ENCODE data around the gene HLF. TPM values are rescaled to one million over a fixed set of nuclear protein-coding genes. Genes with fewer than 3 reads are reported as not detected.
"Not testable (repeated sequence)": the region's sequence is repeated elsewhere in the genome, so short reads cannot be mapped to it uniquely, and the experiment has no call there.

Gene HLF
- total and polyA plus RNA-seq, 10 of the 15 experiments (the other 5 are each of a cell fraction or from before 2014, with no cell fraction given): 0.01 to 0.33 (median 0.20) TPM; not detected in 3

GRCh38 chr17:55327225-55328088 is 62.7 kb downstream of the HLF start (continued):
- no peak for TF ChIP-seq NFIC (IDR thresholded peaks at IDR 0.05; ENCODE audit: low read depth, low read length)
- no peak for TF ChIP-seq DPF2 (IDR thresholded peaks at IDR 0.05)
- no peak for TF ChIP-seq ZNF217 (IDR thresholded peaks at IDR 0.05)

DNA sequence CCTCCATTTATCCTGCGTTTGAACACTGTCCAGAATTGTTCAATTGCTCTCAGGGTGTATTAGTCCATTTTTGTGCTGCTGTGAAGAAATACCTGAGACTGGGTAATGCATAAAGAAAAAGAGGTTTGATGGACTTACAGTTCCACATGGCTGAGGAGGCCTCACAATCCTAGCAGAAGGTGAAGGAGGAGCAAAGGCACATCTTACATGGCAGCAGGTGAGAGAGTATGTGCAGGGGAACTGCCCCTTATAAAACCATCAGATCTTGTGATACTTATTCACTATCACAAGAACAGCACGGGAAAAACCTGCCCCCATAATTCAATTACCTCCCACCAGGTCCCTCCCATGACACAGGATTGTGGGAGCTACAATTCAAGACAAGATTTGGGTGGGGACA is 63.8 kb downstream of the HLF start:
- BruUV-seq (replicated peaks); RAD21 ChIA-PET (ENCODE audit: unreplicated experiment); H3K4me1 ChIP-seq (ENCODE audit: control insufficient read depth, insufficient read depth, low read length); H4K20me1 ChIP-seq (ENCODE audit: control insufficient read depth, insufficient read depth); H3K9ac ChIP-seq (ENCODE audit: control insufficient read depth, insufficient read depth, low read length); intact Hi-C loops (cut with micrococcal nuclease; ENCODE audit: unreplicated experiment); in situ Hi-C loops (cut with MboI); DNase-seq (ENCODE audit: low read depth, low spot score); POLR2A ChIA-PET; CTCF ChIA-PET; H3K9me3 ChIP-seq (replicated peaks; ENCODE audit: control insufficient read depth, insufficient read depth, low read length); H3K27ac ChIP-seq (ENCODE audit: control insufficient read depth, insufficient read depth); FAIRE-seq; H3K79me2 ChIP-seq (ENCODE audit: control insufficient read depth, insufficient read depth, low read length); H3K4me2 ChIP-seq (ENCODE audit: control insufficient read depth, insufficient read depth); H2AFZ ChIP-seq (ENCODE audit: control insufficient read depth, low read depth, low read length); H3K36me3 ChIP-seq (ENCODE audit: control insufficient read depth in 2 of 2, insufficient read depth in 2 of 2, low read length in 1 of 2); H3K4me3 ChIP-seq; ATAC-seq; H3K27me3 ChIP-seq (replicated peaks in 1 of 2; ENCODE audit: control insufficient read depth in 2 of 2, insufficient read depth in 2 of 2, low read length in 1 of 2): not testable (repeated sequence)
- 0% methylated on average over 2 of the region's 2 CpGs for WGBS (ENCODE audit: insufficient coverage, insufficient replicate concordance, low lambda C conversion rate, missing lambda C conversion rate)
- SMC1A ChIA-PET (ENCODE audit: uncharacterized antibody, unreplicated experiment): interaction anchor here (0.9 to 1.3 kb wide), 2 partner anchors 19 to 32 kb away, joined by 3 read pairs; no protein-coding TSS in a partner anchor

GRCh38 chr17:55330344-55330933 is 65.7 kb downstream of the HLF start:
- BruUV-seq (replicated peaks): no TSS peak
- WGBS (ENCODE audit: insufficient coverage, insufficient replicate concordance, low lambda C conversion rate, missing lambda C conversion rate): 55% methylated on average over 8 of the region's 8 CpGs
- CTCF ChIA-PET: interaction anchor here (0.7 kb wide), 1 partner anchor 18 kb away, joined by 3 read pairs; no protein-coding TSS in a partner anchor

More at GRCh38 chr17:55330344-55330933, 65.7 kb downstream of the HLF start:
- intact Hi-C loops (cut with micrococcal nuclease; ENCODE audit: unreplicated experiment): no loop called here
- ATAC-seq: no peak
- Histone ChIP-seq H3K9ac (ENCODE audit: control insufficient read depth, insufficient read depth, low read length) (no peak overlapping the region), H3K9me3 (replicated peaks; ENCODE audit: control insufficient read depth, insufficient read depth, low read length) (no peaks in the 10 kb centered on the region), H3K4me1 (ENCODE audit: control insufficient read depth, insufficient read depth, low read length) (no peaks in the 10 kb centered on the region), H3K4me3 (no peak overlapping the region), H3K27me3 (replicated peaks in 1 of 2; ENCODE audit: control insufficient read depth in 2 of 2, insufficient read depth in 2 of 2, low read length in 1 of 2) (no peaks in the 10 kb centered on the region; a peak in 2 of 4 replicates), H3K36me3 (ENCODE audit: control insufficient read depth in 2 of 2, insufficient read depth in 2 of 2, low read length in 1 of 2) (no peaks in the 10 kb centered on the region), H2AFZ (ENCODE audit: control insufficient read depth, low read depth, low read length) (no peak overlapping the region), H3K4me2 (ENCODE audit: control insufficient read depth, insufficient read depth) (no peak overlapping the region), H4K20me1 (ENCODE audit: control insufficient read depth, insufficient read depth) (no peaks in the 10 kb centered on the region), H3K27ac (ENCODE audit: control insufficient read depth, insufficient read depth) (no peak overlapping the region), H3K79me2 (ENCODE audit: control insufficient read depth, insufficient read depth, low read length) (no peaks in the 10 kb centered on the region)
- in situ Hi-C loops (cut with MboI): no loop called here
- TF ChIP-seq HSF1 (IDR thresholded peaks at IDR 0.05; ENCODE audit: low read depth, low read length) (no peak), SUPT20H (IDR thresholded peaks at IDR 0.05; ENCODE audit: borderline replicate concordance, control insufficient read depth, low read depth, low read length) (no peak), LARP7 (IDR thresholded peaks at IDR 0.05) (no peak)
- no peak for DNase-seq (ENCODE audit: low read depth, low spot score)
- ChIA-PET POLR2A (no interaction called here), RAD21 (ENCODE audit: unreplicated experiment) (no interaction called here), SMC1A (ENCODE audit: uncharacterized antibody, unreplicated experiment) (no interaction called here)
- FAIRE-seq: no peak

Measured in GM12878 (cell line).